Muscle of leg (tissue), 11 donors: ENCODE measurements around the gene CHST11. TPM values are rescaled to one million over a fixed set of nuclear protein-coding genes. Genes with fewer than 3 reads are reported as not detected.
A peak's percentile ranks its signal among the peaks of the same experiment; 100 is the strongest.
"Not testable (repeated sequence)": the region's sequence is repeated elsewhere in the genome, so short reads cannot be mapped to it uniquely, and the experiment has no call there.

Source experiments
- DNase-seq: peaks from one replicate; pipeline ENCODE4 v3.0.0; 2013
- H3K27ac ChIP-seq: one replicate; pipeline ENCODE4 v1.5.1; 2013; ENCODE audit warnings: mild to moderate bottlenecking, low read length, control low read depth
- H3K27me3 ChIP-seq: one replicate; pipeline ENCODE4 v1.6.1; 2013; ENCODE audit warnings: low read length; ENCODE audit not compliant: control insufficient read depth, insufficient read depth
- H3K36me3 ChIP-seq: one replicate; pipeline ENCODE4 v1.6.1; 2013; ENCODE audit warnings: low read length; ENCODE audit not compliant: control insufficient read depth, insufficient read depth
- H3K4me1 ChIP-seq: one replicate; pipeline ENCODE4 v1.6.1; 2013; ENCODE audit warnings: low read length; ENCODE audit not compliant: control insufficient read depth, insufficient read depth
- H3K4me3 ChIP-seq: one replicate; pipeline ENCODE4 v1.5.1; 2013; ENCODE audit warnings: low read length, control low read depth
- H3K9me3 ChIP-seq: replicated peaks from 2 replicates; pipeline ENCODE4 v1.6.1; 2013; ENCODE audit warnings: low read depth, low read length; ENCODE audit not compliant: control insufficient read depth
- WGBS: methylation state at CpG from one replicate; pipeline ENCODE4 v1.1.5; 2013; ENCODE audit warnings: missing lambda C conversion rate; ENCODE audit not compliant: insufficient coverage; 5-methylcytosine and 5-hydroxymethylcytosine counted together
- polyA plus RNA-seq, 8 donors: library from polyadenylated mRNA; unstranded; fragments of 120-200 nt; gene quantifications; one replicate each; pipeline versions ENCODE4 v1.2.1 to v1.2.3, GENCODE V29; 2013; ENCODE audit warnings: inconsistent platforms in 1 of 8, low replicate concordance in 1 of 8; ENCODE audit not compliant: insufficient read length in 8 of 8, insufficient read depth in 1 of 8
- total RNA-seq: library from RNA; stranded (reverse); fragments of 120-200 nt; gene quantifications from one replicate; pipeline ENCODE4 v1.2.4, GENCODE V29; 2013

CHST11 gene
- total and polyA plus RNA-seq, 9 donors: 1.1 to 3.9 (median 2.3) TPM

DNA sequence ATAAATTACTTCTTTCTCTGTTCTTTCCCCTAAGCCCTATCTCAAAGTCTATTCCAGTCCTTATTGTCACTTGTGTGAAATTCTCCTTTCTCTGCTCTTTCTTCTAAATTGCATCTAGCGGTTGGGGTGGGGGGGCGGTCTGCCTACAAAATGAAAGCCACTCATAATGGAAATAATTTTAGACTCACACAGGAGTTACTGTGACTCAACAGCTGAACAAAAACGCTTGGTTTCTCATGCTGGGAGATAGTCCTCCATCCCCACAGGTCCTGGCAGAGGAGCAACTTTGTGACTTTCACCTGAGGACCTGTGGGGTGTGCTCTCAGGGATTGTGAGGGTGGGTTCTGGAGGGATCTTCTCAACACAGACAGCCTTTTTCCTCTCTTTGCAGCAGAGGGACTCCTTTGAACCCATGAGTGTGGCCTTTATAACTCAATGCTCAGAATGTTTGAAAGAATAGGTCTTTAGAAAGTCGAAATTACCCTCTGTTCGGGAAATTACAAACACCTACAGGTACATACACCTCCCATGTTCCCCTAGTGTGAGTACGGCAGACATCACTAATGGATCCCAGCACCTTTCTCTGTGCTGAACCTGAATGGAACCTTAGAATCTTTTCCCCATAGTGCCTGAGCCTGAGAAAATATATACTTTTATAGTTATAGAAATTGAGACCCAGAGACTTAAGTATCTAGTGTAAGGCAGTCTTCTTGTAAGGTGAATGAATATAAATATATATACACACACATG is 109.7 kb downstream of the CHST11 start:
- H3K4me1 ChIP-seq: no peaks in the 10 kb centered on the region
- no CpG with 5 or more reads among the region's 6 CpGs for WGBS
- no peak for DNase-seq
- no peak overlapping the region for H3K27ac ChIP-seq
- H3K4me3 ChIP-seq: no peak overlapping the region
- H3K9me3 ChIP-seq: peaks cover 2% of the 10 kb centered on the region
- no peaks in the 10 kb centered on the region for H3K27me3 ChIP-seq
- H3K36me3 ChIP-seq: no peaks in the 10 kb centered on the region

DNA sequence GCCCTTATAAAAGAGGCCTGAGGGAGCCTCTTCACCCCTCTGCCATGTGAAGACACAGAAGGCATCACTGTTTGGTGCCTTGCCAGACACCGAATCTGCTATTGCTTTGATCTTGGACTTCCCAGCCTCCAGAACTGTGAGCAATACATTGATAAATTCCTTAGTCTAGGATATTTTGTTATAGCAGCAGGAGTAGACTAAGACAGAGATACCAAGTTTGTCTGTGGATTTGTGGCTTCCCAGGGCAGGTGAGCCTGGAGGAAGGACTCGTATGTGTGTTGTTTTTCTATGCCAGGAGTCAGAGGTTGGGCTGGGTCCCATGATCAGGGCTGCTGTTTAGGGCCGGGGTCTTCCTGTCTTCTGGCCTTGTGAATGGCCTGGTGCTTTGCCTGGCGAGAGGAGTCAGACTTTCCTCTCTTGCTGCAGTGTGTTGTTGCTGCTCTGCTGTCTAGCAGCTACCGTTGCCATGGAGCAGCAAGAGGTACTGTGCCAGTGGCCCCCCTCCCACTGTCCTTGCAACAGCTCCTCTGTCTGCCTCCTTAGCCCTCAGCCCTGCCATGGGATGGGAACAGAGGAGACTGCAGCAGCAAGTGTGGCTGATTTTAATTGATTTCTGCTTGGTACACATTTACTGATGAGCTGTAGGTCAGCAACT is 111.2 kb downstream of the CHST11 start:
- Histone ChIP-seq H3K4me3 (no peak overlapping the region), H3K36me3 (no peaks in the 10 kb centered on the region), H3K9me3 (peaks cover 2% of the 10 kb centered on the region), H3K27me3 (no peaks in the 10 kb centered on the region), H3K4me1 (no peaks in the 10 kb centered on the region), H3K27ac (no peak overlapping the region)
- peak; percentile 11 for DNase-seq
- WGBS: 92% methylated on average over 2 of the region's 5 CpGs

DNA sequence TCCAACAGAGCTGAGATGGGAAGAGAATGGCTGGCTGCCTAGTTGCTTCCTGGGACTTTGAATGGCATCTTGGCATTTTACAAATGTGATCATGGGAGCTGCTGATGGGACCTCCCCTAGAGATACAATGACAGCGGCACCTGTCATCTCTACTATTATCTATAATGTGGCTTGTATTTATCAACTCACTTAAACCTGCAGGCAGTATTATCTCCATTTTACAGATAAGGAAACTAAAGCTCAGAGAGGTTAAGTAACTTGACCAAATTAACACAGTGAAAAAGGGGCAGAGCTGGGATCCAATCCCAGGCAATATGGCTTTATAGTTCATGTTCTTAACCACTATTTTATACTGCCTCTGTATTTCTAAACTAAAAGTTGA is 111.7 kb downstream of the CHST11 start:
- Histone ChIP-seq H3K36me3 (no peaks in the 10 kb centered on the region), H3K27ac (no peak overlapping the region), H3K27me3 (no peaks in the 10 kb centered on the region), H3K9me3 (peaks cover 2% of the 10 kb centered on the region), H3K4me1 (no peaks in the 10 kb centered on the region), H3K4me3 (no peak overlapping the region)
- DNase-seq: no peak
- no CpG with 5 or more reads among the region's 1 CpG for WGBS

DNA sequence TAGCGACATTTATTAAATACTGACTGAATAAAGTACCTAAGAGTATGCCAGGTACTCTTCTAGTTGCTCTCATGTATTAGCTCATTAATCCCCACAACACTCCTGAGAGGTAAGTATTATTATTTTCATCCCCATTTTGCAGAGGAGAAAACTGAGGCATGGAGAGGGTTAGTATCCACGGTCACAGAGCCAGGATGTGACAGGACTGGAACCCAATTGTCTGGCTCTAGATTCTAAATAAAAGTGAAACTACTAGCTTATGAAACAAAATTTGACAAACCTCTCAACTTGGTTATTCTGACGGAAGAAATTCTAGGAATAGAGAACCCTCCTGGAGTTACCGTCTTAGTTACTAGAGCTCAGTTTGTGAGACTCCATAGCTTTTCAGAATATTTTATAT is 112.2 kb downstream of the CHST11 start:
- H3K27ac ChIP-seq: no peak overlapping the region
- WGBS: no CpG with 5 or more reads among the region's 4 CpGs
- no peaks in the 10 kb centered on the region for H3K4me1 ChIP-seq

DNA sequence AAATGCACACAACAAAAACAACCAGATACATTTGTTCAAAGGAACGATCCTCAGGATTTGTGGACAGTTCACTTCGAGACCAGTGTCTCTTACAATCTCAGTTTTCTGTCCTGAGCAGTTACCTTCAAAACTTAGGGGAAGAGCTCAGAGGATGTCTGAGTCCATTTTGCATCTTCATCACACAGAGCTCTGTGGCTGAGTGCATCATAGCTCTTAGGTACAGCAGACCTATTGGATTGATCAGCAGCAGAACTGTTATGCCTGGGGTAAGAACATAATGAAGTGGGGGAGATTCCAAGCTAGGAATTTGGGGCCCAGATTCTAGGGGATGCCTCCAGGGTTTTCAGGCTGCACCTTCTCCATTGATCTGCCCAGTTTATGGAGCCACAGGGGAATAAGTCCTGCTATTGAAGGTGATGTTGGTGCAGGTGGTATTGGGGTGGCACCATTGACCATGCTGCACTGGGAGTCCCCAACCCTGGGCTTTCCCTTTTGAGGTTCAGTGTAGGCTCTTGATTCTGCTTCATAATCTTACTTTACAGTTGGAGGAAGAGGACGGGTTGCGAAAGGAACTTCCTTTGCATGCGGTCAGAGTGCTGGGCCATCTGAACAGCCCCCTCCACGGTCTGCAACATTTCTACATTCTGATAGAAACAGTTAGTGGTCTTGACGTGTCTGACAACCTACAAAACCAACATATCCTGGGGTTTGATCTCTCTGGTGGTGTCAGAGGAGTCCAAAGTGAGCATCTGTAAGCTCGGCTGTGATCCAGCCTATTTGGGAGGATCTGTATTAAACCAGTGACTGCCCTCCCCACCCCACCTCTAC is 112.8 kb downstream of the CHST11 start:
- no peaks in the 10 kb centered on the region for H3K9me3 ChIP-seq
- H3K27ac ChIP-seq: no peak overlapping the region
- H3K4me3 ChIP-seq: no peak overlapping the region
- no peaks in the 10 kb centered on the region for H3K27me3 ChIP-seq
- no peaks in the 10 kb centered on the region for H3K4me1 ChIP-seq
- WGBS: 67% methylated on average over 1 of the region's 8 CpGs
- DNase-seq: peak; percentile 22
- H3K36me3 ChIP-seq: no peaks in the 10 kb centered on the region

More for the DNA sequence above, 112.2 kb downstream of the CHST11 start:
- H3K4me3 ChIP-seq: no peak overlapping the region
- peaks cover 2% of the 10 kb centered on the region for H3K9me3 ChIP-seq
- H3K36me3 ChIP-seq: no peaks in the 10 kb centered on the region
- H3K27me3 ChIP-seq: no peaks in the 10 kb centered on the region
- DNase-seq: no peak

DNA sequence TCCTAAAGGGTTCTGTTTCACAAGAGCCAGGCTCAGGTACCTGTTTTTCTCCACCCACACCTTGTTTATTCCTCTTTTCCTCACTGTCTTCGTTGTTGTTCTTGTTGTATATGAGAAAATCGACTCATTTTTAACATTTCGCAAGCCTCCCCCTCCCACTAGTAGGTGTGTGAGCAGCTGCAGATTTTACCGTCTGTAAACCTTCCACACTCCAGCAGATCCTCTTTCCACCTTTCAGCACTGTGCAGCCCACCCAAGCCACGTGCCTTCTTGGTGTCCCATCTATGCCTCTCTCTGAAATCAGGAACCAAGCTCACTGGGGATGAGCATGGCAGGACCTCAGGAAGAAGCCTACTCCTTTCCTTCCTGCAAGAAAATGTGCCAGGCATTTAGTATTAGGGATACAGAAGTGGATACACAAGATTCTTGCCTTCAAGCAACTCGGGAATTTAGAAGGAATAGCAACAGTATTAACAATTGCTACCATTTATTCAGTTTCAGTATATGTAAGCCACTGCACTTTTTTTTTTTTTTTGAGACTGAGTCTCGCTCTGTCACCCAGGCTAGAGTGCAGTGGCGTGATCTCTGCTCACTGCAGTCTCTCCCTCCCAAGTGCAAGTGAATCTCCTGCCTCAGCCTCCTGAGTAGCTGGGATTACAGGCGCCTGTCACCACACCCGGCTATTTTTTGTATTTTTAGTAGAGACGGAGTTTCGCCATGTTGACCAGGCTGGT is 113.6 kb downstream of the CHST11 start:
- Histone ChIP-seq H3K4me3 (no peak overlapping the region), H3K36me3 (no peaks in the 10 kb centered on the region), H3K4me1 (no peaks in the 10 kb centered on the region), H3K9me3 (no peaks in the 10 kb centered on the region), H3K27ac (no peak overlapping the region), H3K27me3 (no peaks in the 10 kb centered on the region)
- no peak for DNase-seq
- WGBS: 81% methylated on average over 6 of the region's 12 CpGs

DNA sequence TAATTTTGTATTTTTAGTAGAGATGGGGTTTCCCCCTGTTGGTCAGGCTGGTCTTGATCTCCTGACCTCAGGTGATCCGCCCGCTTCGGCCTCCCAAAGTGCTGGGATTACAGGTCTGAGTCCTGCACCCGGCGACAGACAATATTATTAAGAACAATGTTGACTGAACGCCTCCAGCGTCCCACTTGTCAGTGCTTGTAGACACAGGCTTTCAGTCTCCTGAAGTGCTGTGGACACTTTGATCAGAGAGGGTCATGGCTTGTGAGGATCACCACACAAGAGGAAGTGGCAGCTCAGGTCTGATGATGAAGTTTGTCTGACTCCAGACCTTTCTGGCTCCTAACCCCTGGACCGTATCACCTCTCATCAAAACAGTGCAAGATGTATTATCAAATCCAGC is 114.6 kb downstream of the CHST11 start:
- H3K27me3 ChIP-seq: no peaks in the 10 kb centered on the region
- no peak overlapping the region for H3K4me3 ChIP-seq
- no peaks in the 10 kb centered on the region for H3K4me1 ChIP-seq
- no peak overlapping the region for H3K27ac ChIP-seq
- no peaks in the 10 kb centered on the region for H3K9me3 ChIP-seq
- no peak for DNase-seq
- H3K36me3 ChIP-seq: no peaks in the 10 kb centered on the region
- WGBS: 92% methylated on average over 5 of the region's 8 CpGs

DNA sequence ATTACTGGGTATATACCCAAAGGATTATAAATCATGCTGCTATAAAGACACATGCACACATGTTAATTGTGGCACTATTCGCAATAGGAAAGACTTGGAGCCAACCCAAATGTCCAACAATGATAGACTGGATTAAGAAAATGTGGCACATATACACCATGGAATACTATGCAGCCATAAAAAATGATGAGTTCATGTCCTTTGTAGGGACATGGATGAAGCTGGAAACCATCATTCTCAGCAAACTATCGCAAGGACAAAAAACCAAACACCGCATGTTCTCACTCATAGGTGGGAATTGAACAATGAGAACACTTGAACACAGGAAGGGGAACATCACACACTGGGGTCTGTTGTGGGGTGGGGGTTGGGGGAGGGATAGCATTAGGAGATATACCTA is 117.6 kb downstream of the CHST11 start:
- not testable (repeated sequence) for H3K4me3 ChIP-seq, H3K4me1 ChIP-seq, DNase-seq, H3K9me3 ChIP-seq, H3K27me3 ChIP-seq, H3K27ac ChIP-seq, H3K36me3 ChIP-seq
- WGBS: no CpG with 5 or more reads among the region's 3 CpGs

DNA sequence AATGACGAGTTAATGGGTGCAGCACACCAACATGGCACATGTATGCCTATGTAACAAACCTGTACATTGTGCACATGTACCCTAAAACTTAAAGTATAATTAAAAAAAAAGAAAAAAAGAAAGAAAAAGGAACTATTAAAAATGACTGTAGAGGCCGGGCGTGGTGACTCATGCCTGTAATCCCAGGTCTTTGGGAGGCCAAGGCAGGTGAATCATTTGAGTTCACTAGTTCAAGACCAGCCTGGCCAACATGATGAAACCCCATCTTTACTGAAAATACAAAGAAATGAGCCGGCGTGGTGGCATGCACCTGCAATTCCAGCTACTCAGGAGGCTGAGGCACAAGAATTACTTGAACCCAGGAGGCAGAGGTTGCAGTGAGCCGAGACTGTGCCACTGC is 118.0 kb downstream of the CHST11 start:
- not testable (repeated sequence) for H3K9me3 ChIP-seq, H3K36me3 ChIP-seq, H3K27ac ChIP-seq, H3K27me3 ChIP-seq, H3K4me3 ChIP-seq, DNase-seq, H3K4me1 ChIP-seq
- WGBS: 95% methylated on average over 5 of the region's 6 CpGs
